HEK293 (cell line): ENCODE measurements around the gene TRIM2.

Source experiments
- CTCF ChIA-PET: fragments of 350-600 bp; formaldehyde crosslinking; extraction: SDS; loops from one replicate; lab custom pipeline; 2021; ENCODE audit warnings: antibody characterized with exemption; lab: Yijun Ruan, JAX
- POLR2A ChIA-PET: fragments of 300-600 bp; formaldehyde crosslinking; extraction: SDS; loops from one replicate; lab custom pipeline; 2020; ENCODE audit warnings: antibody characterized with exemption, inconsistent platforms; lab: Yijun Ruan, JAX
- H3K27ac ChIP-seq: fragments of 200-500 bp; sonication (Bioruptor generic); 2 replicates; pipeline ENCODE4 v1.5.1; 2014; ENCODE audit warnings: low read depth, low read length, control low read depth, inconsistent platforms; ENCODE audit errors: extremely low read depth
- H3K36me3 ChIP-seq, 2 experiments: fragments of 200-500 bp in 1 of 2; sonication (Bioruptor generic) in 1 of 2; 1 replicate in 1 of 2; 2 replicates in 1 of 2; pipeline ENCODE4 v1.5.1; 2014 to 2017; ENCODE audit warnings: inconsistent platforms in 2 of 2, low read length in 2 of 2; ENCODE audit not compliant: control insufficient read depth in 2 of 2, insufficient read depth in 1 of 2
- H3K4me1 ChIP-seq: fragments of 200-500 bp; sonication (Bioruptor generic); 2 replicates; pipeline ENCODE4 v1.5.1; 2014; ENCODE audit warnings: mild to moderate bottlenecking, low read length, inconsistent platforms; ENCODE audit not compliant: control insufficient read depth, insufficient read depth
- H3K4me3 ChIP-seq: 2 replicates; pipeline ENCODE4 v1.5.1; 2011; ENCODE audit warnings: low read depth, mild to moderate bottlenecking, control low read depth, low read length, moderate library complexity
- H3K9me3 ChIP-seq: fragments of 200-500 bp; sonication (Bioruptor generic); 2 replicates; pipeline ENCODE4 v1.5.1; 2014; ENCODE audit warnings: low read depth, low read length, inconsistent platforms; ENCODE audit not compliant: control insufficient read depth, insufficient read depth
- BCL11A ChIP-seq: fragments of 450-650 bp; formaldehyde crosslinking; IDR thresholded peaks from 2 replicates; pipeline ENCODE4 v1.5.1; 2016; ENCODE audit warnings: low read depth, missing biosample characterization, missing genetic modification characterization
- BCL11B ChIP-seq: fragments of 450-650 bp; formaldehyde crosslinking; IDR thresholded peaks from 2 replicates; pipeline ENCODE4 v1.5.1; 2016; ENCODE audit warnings: low read depth, missing biosample characterization, missing genetic modification characterization
- TRIM28 ChIP-seq: IDR thresholded peaks from 2 replicates; pipeline ENCODE4 v1.6.1; 2011; ENCODE audit warnings: low read length, control low read depth, borderline replicate concordance
- ZEB2 ChIP-seq: fragments of 450-650 bp; formaldehyde crosslinking; IDR thresholded peaks from 2 replicates; pipeline ENCODE4 v1.5.1; 2016; ENCODE audit warnings: missing biosample characterization, missing genetic modification characterization
- ZFP41 ChIP-seq: fragments of 450-650 bp; formaldehyde crosslinking; IDR thresholded peaks from 2 replicates; pipeline ENCODE4 v1.5.1; 2016; ENCODE audit warnings: missing biosample characterization, missing genetic modification characterization, borderline replicate concordance
- ZNF112 ChIP-seq: fragments of 450-650 bp; formaldehyde crosslinking; IDR thresholded peaks from 2 replicates; pipeline ENCODE4 v1.5.0; 2017; ENCODE audit warnings: missing biosample characterization, missing genetic modification characterization
- ZNF174 ChIP-seq: fragments of 450-650 bp; formaldehyde crosslinking; IDR thresholded peaks from 2 replicates; pipeline ENCODE4 v1.5.0; 2017; ENCODE audit warnings: missing biosample characterization, mild to moderate bottlenecking, missing genetic modification characterization
- ZNF24 ChIP-seq: fragments of 450-650 bp; formaldehyde crosslinking; IDR thresholded peaks from 2 replicates; pipeline ENCODE4 v1.5.1; 2016; ENCODE audit warnings: missing biosample characterization, missing genetic modification characterization
- ZNF311 ChIP-seq: fragments of 450-650 bp; formaldehyde crosslinking; IDR thresholded peaks from 2 replicates; pipeline ENCODE4 v1.5.1; 2017; ENCODE audit warnings: missing biosample characterization, missing genetic modification characterization, borderline replicate concordance
- ZNF433 ChIP-seq: fragments of 450-650 bp; formaldehyde crosslinking; IDR thresholded peaks from 2 replicates; pipeline ENCODE4 v1.5.1; 2016; ENCODE audit warnings: missing biosample characterization, missing genetic modification characterization, low read depth
- ZNF544 ChIP-seq: fragments of 450-650 bp; formaldehyde crosslinking; IDR thresholded peaks from 2 replicates; pipeline ENCODE4 v1.5.0; 2017; ENCODE audit warnings: missing biosample characterization, missing genetic modification characterization
- ZNF558 ChIP-seq: fragments of 450-650 bp; formaldehyde crosslinking; IDR thresholded peaks from 2 replicates; pipeline ENCODE4 v1.5.1; 2016; ENCODE audit warnings: missing biosample characterization, missing genetic modification characterization
- ZNF670 ChIP-seq: fragments of 450-650 bp; formaldehyde crosslinking; IDR thresholded peaks from 2 replicates; pipeline ENCODE4 v1.5.1; 2016; ENCODE audit warnings: missing biosample characterization, missing genetic modification characterization, low read depth
- ZSCAN30 ChIP-seq: fragments of 450-650 bp; IDR thresholded peaks from 2 replicates; pipeline ENCODE4 v1.5.1; 2018; ENCODE audit warnings: missing biosample characterization, mild to moderate bottlenecking, missing genetic modification characterization, moderate library complexity
- TF ChIP-seq, protein P1 (sequence below): fragments of 450-650 bp; formaldehyde crosslinking; conservative IDR thresholded peaks from 2 replicates; pipeline ENCODE4 v1.5.1; 2016; ENCODE audit warnings: low read depth, missing biosample characterization, missing genetic modification characterization
- TF ChIP-seq, protein P2 (sequence below): fragments of 450-650 bp; formaldehyde crosslinking; IDR thresholded peaks from 2 replicates; pipeline ENCODE4 v1.5.1; 2016; ENCODE audit warnings: missing biosample characterization, missing genetic modification characterization
- TF ChIP-seq, protein P3 (sequence below): fragments of 450-650 bp; formaldehyde crosslinking; IDR thresholded peaks from 2 replicates; pipeline ENCODE4 v1.5.1; 2016; ENCODE audit warnings: missing biosample characterization, missing genetic modification characterization
- TF ChIP-seq, protein P4 (sequence below): fragments of 450-650 bp; formaldehyde crosslinking; IDR thresholded peaks from 2 replicates; pipeline ENCODE4 v1.5.1; 2016; ENCODE audit warnings: missing biosample characterization, missing genetic modification characterization
- TF ChIP-seq, protein P5 (sequence below): fragments of 450-650 bp; formaldehyde crosslinking; IDR thresholded peaks from 2 replicates; pipeline ENCODE4 v1.5.1; 2017; ENCODE audit warnings: missing biosample characterization, missing genetic modification characterization

The TRIM2 gene

DNA sequence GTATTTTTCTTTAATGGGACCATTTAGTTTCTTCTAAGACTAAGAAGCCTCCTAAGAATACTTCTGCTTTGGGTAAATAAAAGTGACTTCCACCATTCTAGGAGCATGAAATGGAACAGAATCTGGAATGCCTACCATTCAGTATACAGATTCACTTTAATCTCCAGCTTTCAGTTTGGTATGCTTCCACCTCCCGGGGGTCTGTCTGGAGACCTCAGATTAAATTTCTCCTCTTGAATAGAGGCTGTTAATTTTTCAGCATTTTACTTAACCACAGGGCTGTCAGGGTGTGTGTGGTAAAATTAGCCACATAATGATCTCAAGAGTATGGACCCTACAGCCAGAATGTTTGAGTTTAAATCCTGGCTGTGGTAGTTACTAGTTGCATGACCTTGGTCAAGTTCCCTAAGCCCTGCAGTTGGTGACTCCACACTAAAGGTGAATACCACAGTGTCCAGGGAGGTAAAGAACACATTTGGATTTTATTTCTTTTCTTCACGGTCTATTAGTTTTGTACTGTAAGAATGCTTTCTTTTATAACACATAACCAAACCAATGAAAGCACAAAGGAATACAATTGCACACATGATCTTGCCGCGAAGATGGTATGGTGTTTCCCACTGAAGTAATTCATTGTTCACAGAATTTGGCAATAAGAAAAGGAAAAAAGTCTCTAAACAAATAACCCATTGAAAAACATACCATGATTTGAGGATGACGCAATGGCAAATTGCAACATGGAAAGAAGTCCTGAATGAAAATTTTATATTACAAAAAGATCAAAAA, 37.3 kb upstream of the TRIM2 start:
- Histone ChIP-seq H3K27ac (no peak overlapping the region), H3K9me3 (no peaks in the 10 kb centered on the region)

DNA sequence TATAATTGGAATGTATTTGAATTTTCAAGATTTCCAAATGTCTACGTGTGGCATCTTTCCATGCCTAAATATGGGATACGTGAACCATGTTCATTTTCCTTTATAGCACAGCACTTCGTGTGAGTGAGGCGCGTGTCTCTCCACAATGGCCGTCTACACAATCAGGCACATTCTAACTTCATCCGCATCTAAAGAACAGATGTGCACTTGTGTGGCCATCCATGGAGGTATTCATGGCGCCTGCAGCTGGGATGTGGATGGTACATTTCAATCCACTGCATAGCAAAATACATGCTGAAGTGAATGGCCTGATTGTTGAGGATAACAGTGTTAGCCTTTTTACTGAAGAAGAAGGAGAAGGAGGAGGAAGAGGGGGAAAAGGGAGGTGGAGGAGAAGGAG, 34.5 kb upstream of the TRIM2 start:
- ChIA-PET CTCF (no interaction called here), POLR2A (no interaction called here)
- Histone ChIP-seq H3K36me3 (no peaks in the 10 kb centered on the region), H3K4me3 (no peak overlapping the region), H3K4me1 (no peaks in the 10 kb centered on the region), H3K9me3 (no peaks in the 10 kb centered on the region), H3K27ac (no peak overlapping the region)
- TF ChIP-seq ZNF311 (no peak), ZNF558 (tag by site-specific recombination) (no peak), ZNF670 (tag by site-specific recombination) (no peak), ZNF544 (no peak), BCL11B (tag by site-specific recombination) (no peak), ZSCAN30 (tag by site-specific recombination) (no peak), TRIM28 (no peak), BCL11A (no peak)
- TF ChIP-seq, protein P1, sequence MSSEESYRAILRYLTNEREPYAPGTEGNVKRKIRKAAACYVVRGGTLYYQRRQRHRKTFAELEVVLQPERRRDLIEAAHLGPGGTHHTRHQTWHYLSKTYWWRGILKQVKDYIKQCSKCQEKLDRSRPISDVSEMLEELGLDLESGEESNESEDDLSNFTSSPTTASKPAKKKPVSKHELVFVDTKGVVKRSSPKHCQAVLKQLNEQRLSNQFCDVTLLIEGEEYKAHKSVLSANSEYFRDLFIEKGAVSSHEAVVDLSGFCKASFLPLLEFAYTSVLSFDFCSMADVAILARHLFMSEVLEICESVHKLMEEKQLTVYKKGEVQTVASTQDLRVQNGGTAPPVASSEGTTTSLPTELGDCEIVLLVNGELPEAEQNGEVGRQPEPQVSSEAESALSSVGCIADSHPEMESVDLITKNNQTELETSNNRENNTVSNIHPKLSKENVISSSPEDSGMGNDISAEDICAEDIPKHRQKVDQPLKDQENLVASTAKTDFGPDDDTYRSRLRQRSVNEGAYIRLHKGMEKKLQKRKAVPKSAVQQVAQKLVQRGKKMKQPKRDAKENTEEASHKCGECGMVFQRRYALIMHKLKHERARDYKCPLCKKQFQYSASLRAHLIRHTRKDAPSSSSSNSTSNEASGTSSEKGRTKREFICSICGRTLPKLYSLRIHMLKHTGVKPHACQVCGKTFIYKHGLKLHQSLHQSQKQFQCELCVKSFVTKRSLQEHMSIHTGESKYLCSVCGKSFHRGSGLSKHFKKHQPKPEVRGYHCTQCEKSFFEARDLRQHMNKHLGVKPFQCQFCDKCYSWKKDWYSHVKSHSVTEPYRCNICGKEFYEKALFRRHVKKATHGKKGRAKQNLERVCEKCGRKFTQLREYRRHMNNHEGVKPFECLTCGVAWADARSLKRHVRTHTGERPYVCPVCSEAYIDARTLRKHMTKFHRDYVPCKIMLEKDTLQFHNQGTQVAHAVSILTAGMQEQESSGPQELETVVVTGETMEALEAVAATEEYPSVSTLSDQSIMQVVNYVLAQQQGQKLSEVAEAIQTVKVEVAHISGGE: no peak
- TF ChIP-seq, protein P2, sequence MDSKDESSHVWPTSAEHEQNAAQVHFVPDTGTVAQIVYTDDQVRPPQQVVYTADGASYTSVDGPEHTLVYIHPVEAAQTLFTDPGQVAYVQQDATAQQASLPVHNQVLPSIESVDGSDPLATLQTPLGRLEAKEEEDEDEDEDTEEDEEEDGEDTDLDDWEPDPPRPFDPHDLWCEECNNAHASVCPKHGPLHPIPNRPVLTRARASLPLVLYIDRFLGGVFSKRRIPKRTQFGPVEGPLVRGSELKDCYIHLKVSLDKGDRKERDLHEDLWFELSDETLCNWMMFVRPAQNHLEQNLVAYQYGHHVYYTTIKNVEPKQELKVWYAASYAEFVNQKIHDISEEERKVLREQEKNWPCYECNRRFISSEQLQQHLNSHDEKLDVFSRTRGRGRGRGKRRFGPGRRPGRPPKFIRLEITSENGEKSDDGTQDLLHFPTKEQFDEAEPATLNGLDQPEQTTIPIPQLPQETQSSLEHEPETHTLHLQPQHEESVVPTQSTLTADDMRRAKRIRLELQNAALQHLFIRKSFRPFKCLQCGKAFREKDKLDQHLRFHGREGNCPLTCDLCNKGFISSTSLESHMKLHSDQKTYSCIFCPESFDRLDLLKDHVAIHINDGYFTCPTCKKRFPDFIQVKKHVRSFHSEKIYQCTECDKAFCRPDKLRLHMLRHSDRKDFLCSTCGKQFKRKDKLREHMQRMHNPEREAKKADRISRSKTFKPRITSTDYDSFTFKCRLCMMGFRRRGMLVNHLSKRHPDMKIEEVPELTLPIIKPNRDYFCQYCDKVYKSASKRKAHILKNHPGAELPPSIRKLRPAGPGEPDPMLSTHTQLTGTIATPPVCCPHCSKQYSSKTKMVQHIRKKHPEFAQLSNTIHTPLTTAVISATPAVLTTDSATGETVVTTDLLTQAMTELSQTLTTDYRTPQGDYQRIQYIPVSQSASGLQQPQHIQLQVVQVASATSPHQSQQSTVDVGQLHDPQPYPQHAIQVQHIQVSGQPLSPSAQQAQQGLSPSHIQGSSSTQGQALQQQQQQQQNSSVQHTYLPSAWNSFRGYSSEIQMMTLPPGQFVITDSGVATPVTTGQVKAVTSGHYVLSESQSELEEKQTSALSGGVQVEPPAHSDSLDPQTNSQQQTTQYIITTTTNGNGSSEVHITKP: no peak
- TF ChIP-seq, protein P3, sequence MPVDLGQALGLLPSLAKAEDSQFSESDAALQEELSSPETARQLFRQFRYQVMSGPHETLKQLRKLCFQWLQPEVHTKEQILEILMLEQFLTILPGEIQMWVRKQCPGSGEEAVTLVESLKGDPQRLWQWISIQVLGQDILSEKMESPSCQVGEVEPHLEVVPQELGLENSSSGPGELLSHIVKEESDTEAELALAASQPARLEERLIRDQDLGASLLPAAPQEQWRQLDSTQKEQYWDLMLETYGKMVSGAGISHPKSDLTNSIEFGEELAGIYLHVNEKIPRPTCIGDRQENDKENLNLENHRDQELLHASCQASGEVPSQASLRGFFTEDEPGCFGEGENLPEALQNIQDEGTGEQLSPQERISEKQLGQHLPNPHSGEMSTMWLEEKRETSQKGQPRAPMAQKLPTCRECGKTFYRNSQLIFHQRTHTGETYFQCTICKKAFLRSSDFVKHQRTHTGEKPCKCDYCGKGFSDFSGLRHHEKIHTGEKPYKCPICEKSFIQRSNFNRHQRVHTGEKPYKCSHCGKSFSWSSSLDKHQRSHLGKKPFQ (tag by site-specific recombination): no peak
- TF ChIP-seq, protein P4, sequence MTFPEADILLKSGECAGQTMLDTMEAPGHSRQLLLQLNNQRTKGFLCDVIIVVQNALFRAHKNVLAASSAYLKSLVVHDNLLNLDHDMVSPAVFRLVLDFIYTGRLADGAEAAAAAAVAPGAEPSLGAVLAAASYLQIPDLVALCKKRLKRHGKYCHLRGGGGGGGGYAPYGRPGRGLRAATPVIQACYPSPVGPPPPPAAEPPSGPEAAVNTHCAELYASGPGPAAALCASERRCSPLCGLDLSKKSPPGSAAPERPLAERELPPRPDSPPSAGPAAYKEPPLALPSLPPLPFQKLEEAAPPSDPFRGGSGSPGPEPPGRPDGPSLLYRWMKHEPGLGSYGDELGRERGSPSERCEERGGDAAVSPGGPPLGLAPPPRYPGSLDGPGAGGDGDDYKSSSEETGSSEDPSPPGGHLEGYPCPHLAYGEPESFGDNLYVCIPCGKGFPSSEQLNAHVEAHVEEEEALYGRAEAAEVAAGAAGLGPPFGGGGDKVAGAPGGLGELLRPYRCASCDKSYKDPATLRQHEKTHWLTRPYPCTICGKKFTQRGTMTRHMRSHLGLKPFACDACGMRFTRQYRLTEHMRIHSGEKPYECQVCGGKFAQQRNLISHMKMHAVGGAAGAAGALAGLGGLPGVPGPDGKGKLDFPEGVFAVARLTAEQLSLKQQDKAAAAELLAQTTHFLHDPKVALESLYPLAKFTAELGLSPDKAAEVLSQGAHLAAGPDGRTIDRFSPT (tag by site-specific recombination): no peak

More for the DNA sequence above, 37.3 kb upstream of the TRIM2 start:
- Histone ChIP-seq H3K4me3 (no peak overlapping the region), H3K4me1 (no peaks in the 10 kb centered on the region), H3K36me3 (no peaks in the 10 kb centered on the region)
- TF ChIP-seq ZEB2 (tag by site-specific recombination) (no peak), ZFP41 (tag by site-specific recombination) (no peak), ZNF174 (tag by site-specific recombination) (no peak), ZNF112 (tag by site-specific recombination) (no peak), ZNF433 (tag by site-specific recombination) (no peak), ZNF24 (tag by site-specific recombination) (no peak)
- TF ChIP-seq, protein P4 (tag by site-specific recombination): no peak
- TF ChIP-seq, protein P5, sequence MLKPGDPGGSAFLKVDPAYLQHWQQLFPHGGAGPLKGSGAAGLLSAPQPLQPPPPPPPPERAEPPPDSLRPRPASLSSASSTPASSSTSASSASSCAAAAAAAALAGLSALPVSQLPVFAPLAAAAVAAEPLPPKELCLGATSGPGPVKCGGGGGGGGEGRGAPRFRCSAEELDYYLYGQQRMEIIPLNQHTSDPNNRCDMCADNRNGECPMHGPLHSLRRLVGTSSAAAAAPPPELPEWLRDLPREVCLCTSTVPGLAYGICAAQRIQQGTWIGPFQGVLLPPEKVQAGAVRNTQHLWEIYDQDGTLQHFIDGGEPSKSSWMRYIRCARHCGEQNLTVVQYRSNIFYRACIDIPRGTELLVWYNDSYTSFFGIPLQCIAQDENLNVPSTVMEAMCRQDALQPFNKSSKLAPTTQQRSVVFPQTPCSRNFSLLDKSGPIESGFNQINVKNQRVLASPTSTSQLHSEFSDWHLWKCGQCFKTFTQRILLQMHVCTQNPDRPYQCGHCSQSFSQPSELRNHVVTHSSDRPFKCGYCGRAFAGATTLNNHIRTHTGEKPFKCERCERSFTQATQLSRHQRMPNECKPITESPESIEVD (tag by site-specific recombination): 0 out of 2 replicates have a peak, but pooled peaks have one; percentile 8
- ChIA-PET POLR2A (no interaction called here), CTCF (no interaction called here)
